Amniotic epithelial cell (primary cell): ENCODE measurements around the gene AGBL5.
"Not testable (repeated sequence)": the region's sequence is repeated elsewhere in the genome, so short reads cannot be mapped to it uniquely, and the experiment has no call there.

Experiments
- DNase-seq: peaks from one replicate; pipeline ENCODE4 v3.0.0-alpha.2; 2010; ENCODE audit warnings: low read depth

AGBL5 gene

DNA sequence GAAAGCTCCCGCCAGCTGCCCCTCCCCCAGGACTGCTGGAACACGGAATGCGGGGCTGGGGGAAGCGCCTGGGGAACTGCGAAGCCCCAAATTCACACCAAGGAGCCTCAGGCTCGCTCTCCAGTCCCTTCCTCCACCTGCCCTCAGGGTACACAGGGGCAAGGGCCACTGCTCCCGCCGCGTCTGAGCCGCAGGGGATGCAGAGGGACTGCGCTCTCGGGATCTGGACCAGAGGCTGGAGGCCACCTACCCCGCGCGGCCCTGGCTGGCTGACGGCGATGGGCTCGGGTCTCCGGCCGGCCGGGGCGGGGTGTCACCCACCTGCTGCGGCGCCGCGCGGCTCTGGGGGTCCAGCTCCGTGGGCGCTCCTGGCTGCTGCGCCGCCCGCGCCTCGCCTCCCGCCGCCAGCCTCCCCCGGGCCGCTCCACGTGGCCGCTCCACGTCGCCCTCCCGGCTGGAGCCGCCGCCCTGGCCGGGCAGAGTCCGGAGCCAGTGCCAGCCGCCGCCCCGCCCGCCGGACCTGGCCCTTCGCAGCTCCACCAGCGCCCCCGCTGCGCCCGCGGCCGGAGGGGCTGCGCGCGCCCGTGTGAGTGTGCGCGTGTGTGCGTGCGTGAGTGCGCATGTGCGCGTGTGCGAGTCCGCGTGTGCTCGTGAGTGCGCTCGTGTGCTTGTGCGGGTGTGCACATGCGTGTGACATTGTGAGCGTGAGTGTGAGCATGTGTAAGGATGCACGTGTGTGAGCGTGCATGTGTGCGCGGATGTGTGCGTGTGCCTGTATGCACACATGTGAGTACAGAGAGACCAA is 67.3 kb downstream of the AGBL5 start, which contains the start of gene CGREF1:
CGREF1 (minus strand) TSS at position 604 of the 805 bp plus-strand sequence. CDS start 14,762 bp downstream, outside the sequence.
- no peak for DNase-seq

DNA sequence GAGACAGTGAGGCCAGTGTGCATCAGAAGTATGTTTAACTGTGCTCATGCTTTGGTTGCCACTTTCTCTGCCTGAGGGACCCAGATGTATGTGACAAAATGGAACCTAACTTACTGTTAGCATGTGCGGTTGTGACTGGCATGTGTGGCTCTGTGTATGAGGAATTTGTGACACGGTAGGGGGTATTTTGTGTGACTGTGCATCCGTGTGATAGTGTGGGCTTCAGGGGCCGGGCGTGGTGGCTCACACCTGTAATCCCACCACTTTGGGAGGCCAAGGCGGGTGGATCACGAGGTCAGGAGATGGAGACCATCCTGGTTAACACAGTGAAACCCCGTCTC is 67.8 kb downstream of the AGBL5 start:
- not testable (repeated sequence) for DNase-seq
